D721Med (cell line): ENCODE results near the gene DCDC2.
"Not testable (repeated sequence)": the region's sequence is repeated elsewhere in the genome, so short reads cannot be mapped to it uniquely, and the experiment has no call there.

Source experiments
- DNase-seq: peaks from one replicate; pipeline ENCODE4 v3.0.0; 2011; ENCODE audit warnings: low spot score; ENCODE audit not compliant: insufficient read length
- FAIRE-seq: peaks from 2 replicates; lab custom pipeline; 2011; peaks lifted over from hg19 to GRCh38; lab: Jason Lieb, UNC
- CTCF ChIP-seq: IDR thresholded peaks from 2 replicates; pipeline ENCODE4 v1.5.1; 2012; ENCODE audit warnings: mild to moderate bottlenecking, control low read depth; ENCODE audit not compliant: insufficient read depth; ENCODE audit errors: missing control alignments

Gene DCDC2

GRCh38 chr6:24255676-24256075, 102.2 kb downstream of the DCDC2 start:
- DNase-seq (no peak), FAIRE-seq (no peak)
- no peak for TF ChIP-seq CTCF

- no peak for TF ChIP-seq CTCF
- FAIRE-seq (no peak), DNase-seq (no peak)
These were observed 104.5 kb downstream of the DCDC2 start for GRCh38 chr6:24253360-24253759.

GRCh38 chr6:24252280-24252679, 105.6 kb downstream of the DCDC2 start:
- FAIRE-seq (no peak), DNase-seq (no peak)
- TF ChIP-seq CTCF = no peak

- TF ChIP-seq CTCF = no peak
- DNase-seq (no peak), FAIRE-seq (no peak)
These were observed 106.5 kb downstream of the DCDC2 start for GRCh38 chr6:24251339-24251738.

- no peak for FAIRE-seq
These were observed 107.9 kb downstream of the DCDC2 start for GRCh38 chr6:24249926-24250325.

GRCh38 chr6:24245275-24245674, 112.6 kb downstream of the DCDC2 start:
- FAIRE-seq = no peak
- no peak for DNase-seq
- no peak for TF ChIP-seq CTCF

More at GRCh38 chr6:24249926-24250325, 107.9 kb downstream of the DCDC2 start:
- no peak for TF ChIP-seq CTCF
- DNase-seq = no peak

- no peak for FAIRE-seq
- no peak for TF ChIP-seq CTCF
- DNase-seq = no peak
These were observed 114.9 kb downstream of the DCDC2 start for GRCh38 chr6:24242924-24243323.

- FAIRE-seq, DNase-seq: not testable (repeated sequence)
These were observed 116.1 kb downstream of the DCDC2 start for GRCh38 chr6:24241779-24242178.
